Stimulated activated naive B cell treated with anti-CD40 and anti-IgM and Interleukin-4, amounts not matched to agents 10 μg/mL and 1 μg/mL and 100 μg/mL, for 72 hours (primary cell): ENCODE measurements around the gene MMP26.

Experiments
- ATAC-seq, 2 donors: fragments of 150-1000 bp; cut with Tn5 transposase; replicated peaks; 2 replicates each; pipeline ENCODE4 v1.10.0; 2021; ENCODE audit warnings: moderate library complexity in 1 of 2
- DNase-seq: peaks from one replicate; pipeline ENCODE4 v3.0.0; 2021
- H3K27ac Mint-ChIP-seq: one replicate; pipeline ENCODE4 v1.8.0; 2022; ENCODE audit warnings: mild to moderate bottlenecking, mixed read lengths
- H3K27me3 Mint-ChIP-seq, 2 donors: one replicate each; pipeline ENCODE4 v1.8.0; 2022; ENCODE audit warnings: mixed read lengths in 2 of 2
- H3K36me3 Mint-ChIP-seq, 2 donors: one replicate each; pipeline ENCODE4 v1.8.0; 2022; ENCODE audit warnings: mixed read lengths in 2 of 2, mild to moderate bottlenecking in 1 of 2
- H3K4me1 Mint-ChIP-seq, 2 donors: one replicate each; pipeline ENCODE4 v1.8.0; 2022; ENCODE audit warnings: mixed read lengths in 2 of 2, mild to moderate bottlenecking in 1 of 2
- H3K4me3 Mint-ChIP-seq, 2 donors: one replicate each; pipeline ENCODE4 v1.8.0; 2022; ENCODE audit warnings: mild to moderate bottlenecking in 2 of 2, mixed read lengths in 2 of 2, moderate library complexity in 1 of 2
- H3K9me3 Mint-ChIP-seq, 2 donors: one replicate each; pipeline ENCODE4 v1.8.0; 2022; ENCODE audit warnings: mixed read lengths in 2 of 2, mild to moderate bottlenecking in 1 of 2

MMP26 gene

GRCh38 chr11:4704054-4704789 is at the start of gene MMP26:
TSS of gene MMP26 (plus strand) at chr11:4704784.
- H3K36me3 Mint-ChIP-seq = no peaks in the 10 kb centered on the region
- DNase-seq (no peak), ATAC-seq (no peak)
- peaks cover 0 to 4% of the 10 kb centered on the region in 2 donors for H3K27me3 Mint-ChIP-seq
- H3K4me3 Mint-ChIP-seq = no peak within 1 kb of the TSS
- no peaks in the 10 kb centered on the region for H3K9me3 Mint-ChIP-seq
- H3K27ac Mint-ChIP-seq = no peak within 1 kb of the TSS
- no peaks in the 10 kb centered on the region for H3K4me1 Mint-ChIP-seq

GRCh38 chr11:4658629-4659445 is 45.7 kb upstream of the MMP26 start:
- H3K27me3 Mint-ChIP-seq = peaks cover 11 to 12% of the 10 kb centered on the region in 2 donors
- DNase-seq (no peak), ATAC-seq (no peak)
- no peak overlapping the region for H3K27ac Mint-ChIP-seq
- no peaks in the 10 kb centered on the region for H3K9me3 Mint-ChIP-seq
- H3K36me3 Mint-ChIP-seq = no peaks in the 10 kb centered on the region
- no peaks in the 10 kb centered on the region for H3K4me1 Mint-ChIP-seq
- no peak overlapping the region for H3K4me3 Mint-ChIP-seq

- Mint-ChIP-seq H3K4me3 (no peak overlapping the region), H3K4me1 (no peaks in the 10 kb centered on the region), H3K9me3 (no peaks in the 10 kb centered on the region), H3K27ac (no peak overlapping the region), H3K36me3 (no peaks in the 10 kb centered on the region), H3K27me3 (peaks cover 11 to 17% of the 10 kb centered on the region in 2 donors)
- no peak for DNase-seq
- no peak for ATAC-seq
Measured at GRCh38 chr11:4662876-4663275, 41.7 kb upstream of the MMP26 start.

GRCh38 chr11:4664183-4664582 is 40.4 kb upstream of the MMP26 start:
- no peak overlapping the region for H3K4me3 Mint-ChIP-seq
- no peak for ATAC-seq
- no peaks in the 10 kb centered on the region for H3K4me1 Mint-ChIP-seq
- peaks cover 12 to 17% of the 10 kb centered on the region in 2 donors for H3K27me3 Mint-ChIP-seq
- no peaks in the 10 kb centered on the region for H3K9me3 Mint-ChIP-seq
- DNase-seq = no peak
- H3K36me3 Mint-ChIP-seq = no peaks in the 10 kb centered on the region
- H3K27ac Mint-ChIP-seq = no peak overlapping the region

- no peaks in the 10 kb centered on the region for H3K4me1 Mint-ChIP-seq
- DNase-seq = no peak
- H3K4me3 Mint-ChIP-seq = no peak overlapping the region
- no peak overlapping the region for H3K27ac Mint-ChIP-seq
- no peak for ATAC-seq
- no peaks in the 10 kb centered on the region for H3K9me3 Mint-ChIP-seq
- H3K27me3 Mint-ChIP-seq = peaks cover 16 to 17% of the 10 kb centered on the region in 2 donors
- no peaks in the 10 kb centered on the region for H3K36me3 Mint-ChIP-seq
Measured at GRCh38 chr11:4664786-4665185, 39.8 kb upstream of the MMP26 start.

- H3K27ac Mint-ChIP-seq = no peak overlapping the region
- no peaks in the 10 kb centered on the region for H3K4me1 Mint-ChIP-seq
Measured at GRCh38 chr11:4665424-4665823, 39.2 kb upstream of the MMP26 start.

GRCh38 chr11:4671741-4672140 is 32.8 kb upstream of the MMP26 start:
- Mint-ChIP-seq H3K36me3 (no peaks in the 10 kb centered on the region), H3K4me3 (no peak overlapping the region), H3K27ac (no peak overlapping the region), H3K9me3 (no peaks in the 10 kb centered on the region), H3K27me3 (peaks cover 14 to 15% of the 10 kb centered on the region in 2 donors), H3K4me1 (no peaks in the 10 kb centered on the region)
- no peak for DNase-seq
- ATAC-seq = no peak

More at GRCh38 chr11:4665424-4665823, 39.2 kb upstream of the MMP26 start:
- Mint-ChIP-seq H3K27me3 (peaks cover 14 to 16% of the 10 kb centered on the region in 2 donors), H3K36me3 (no peaks in the 10 kb centered on the region), H3K9me3 (no peaks in the 10 kb centered on the region), H3K4me3 (no peak overlapping the region)
- DNase-seq = no peak
- no peak for ATAC-seq

GRCh38 chr11:4672470-4672869 is 32.1 kb upstream of the MMP26 start:
- DNase-seq (no peak), ATAC-seq (no peak)
- peaks cover 14 to 15% of the 10 kb centered on the region in 2 donors for H3K27me3 Mint-ChIP-seq
- H3K4me3 Mint-ChIP-seq = no peak overlapping the region
- no peaks in the 10 kb centered on the region for H3K4me1 Mint-ChIP-seq
- no peak overlapping the region for H3K27ac Mint-ChIP-seq
- no peaks in the 10 kb centered on the region for H3K36me3 Mint-ChIP-seq
- H3K9me3 Mint-ChIP-seq = no peaks in the 10 kb centered on the region

- H3K27ac Mint-ChIP-seq = no peak overlapping the region
- no peaks in the 10 kb centered on the region for H3K4me1 Mint-ChIP-seq
- ATAC-seq (no peak), DNase-seq (no peak)
- H3K27me3 Mint-ChIP-seq = peaks cover 14 to 15% of the 10 kb centered on the region in 2 donors
- H3K4me3 Mint-ChIP-seq = no peak overlapping the region
- H3K9me3 Mint-ChIP-seq = no peaks in the 10 kb centered on the region
- H3K36me3 Mint-ChIP-seq = no peaks in the 10 kb centered on the region
Measured at GRCh38 chr11:4673781-4674180, 30.8 kb upstream of the MMP26 start.

GRCh38 chr11:4677948-4678347 is 26.6 kb upstream of the MMP26 start:
- no peak overlapping the region for H3K4me3 Mint-ChIP-seq
- H3K27me3 Mint-ChIP-seq = peaks cover 11 to 17% of the 10 kb centered on the region in 2 donors
- no peaks in the 10 kb centered on the region for H3K36me3 Mint-ChIP-seq
- no peaks in the 10 kb centered on the region for H3K9me3 Mint-ChIP-seq
- ATAC-seq (no peak), DNase-seq (no peak)
- no peaks in the 10 kb centered on the region for H3K4me1 Mint-ChIP-seq
- no peak overlapping the region for H3K27ac Mint-ChIP-seq

- Mint-ChIP-seq H3K36me3 (no peaks in the 10 kb centered on the region), H3K9me3 (no peaks in the 10 kb centered on the region), H3K27ac (no peak overlapping the region), H3K4me3 (no peak overlapping the region), H3K27me3 (peaks cover 6 to 12% of the 10 kb centered on the region in 2 donors), H3K4me1 (no peaks in the 10 kb centered on the region)
- DNase-seq (no peak), ATAC-seq (no peak)
Measured at GRCh38 chr11:4680341-4680740, 24.2 kb upstream of the MMP26 start.

GRCh38 chr11:4682623-4683419 is 21.8 kb upstream of the MMP26 start:
- Mint-ChIP-seq H3K4me3 (no peak overlapping the region), H3K36me3 (no peaks in the 10 kb centered on the region), H3K27me3 (peaks cover 0 to 8% of the 10 kb centered on the region in 2 donors), H3K27ac (no peak overlapping the region), H3K9me3 (no peaks in the 10 kb centered on the region), H3K4me1 (no peaks in the 10 kb centered on the region)
- no peak for DNase-seq
- no peak for ATAC-seq

GRCh38 chr11:4684631-4685285 is 19.8 kb upstream of the MMP26 start:
- Mint-ChIP-seq H3K27me3 (peaks cover 0 to 4% of the 10 kb centered on the region in 2 donors), H3K4me3 (no peak overlapping the region), H3K36me3 (no peaks in the 10 kb centered on the region), H3K4me1 (no peaks in the 10 kb centered on the region), H3K9me3 (no peaks in the 10 kb centered on the region), H3K27ac (no peak overlapping the region)
- ATAC-seq (no peak), DNase-seq (no peak)

- DNase-seq (no peak), ATAC-seq (no peak)
- no peak overlapping the region for H3K4me3 Mint-ChIP-seq
- H3K27me3 Mint-ChIP-seq = peaks cover 12 to 13% of the 10 kb centered on the region in 2 donors
- no peak overlapping the region for H3K27ac Mint-ChIP-seq
- H3K36me3 Mint-ChIP-seq = peaks cover 0 to 2% of the 10 kb centered on the region in 2 donors
- H3K4me1 Mint-ChIP-seq = no peaks in the 10 kb centered on the region
- H3K9me3 Mint-ChIP-seq = peaks cover 0 to 1% of the 10 kb centered on the region in 2 donors
Measured at GRCh38 chr11:4695442-4695841, 9.1 kb upstream of the MMP26 start.
